HepG2 (cell line): ENCODE results near the gene HECTD1. TPM values are rescaled to one million over a fixed set of nuclear protein-coding genes. Genes with fewer than 3 reads are reported as not detected.

ENCODE experiments used
- CENPX ChIP-seq: sonication (generic); formaldehyde crosslinking; IDR thresholded peaks from 2 replicates; pipeline ENCODE4 v1.9.0; 2021; ENCODE audit warnings: mild to moderate bottlenecking, missing genetic modification reagents, moderate library complexity
- DPF2 ChIP-seq: sonication (generic); formaldehyde crosslinking; IDR thresholded peaks from 2 replicates; pipeline ENCODE4 v1.4.0; 2020; ENCODE audit warnings: mild to moderate bottlenecking, low read depth, missing genetic modification reagents, borderline replicate concordance
- ELF3 ChIP-seq: IDR thresholded peaks from 2 replicates; pipeline ENCODE4 v1.6.1; 2016; ENCODE audit warnings: missing genetic modification reagents, missing compliant biosample characterization
- HMGA1 ChIP-seq: sonication (generic); formaldehyde crosslinking; conservative IDR thresholded peaks from 2 replicates; pipeline ENCODE4 v1.4.0; 2020; ENCODE audit warnings: missing genetic modification reagents
- LCORL ChIP-seq, 2 experiments: fragments of 450-650 bp in 1 of 2; sonication (generic) in 1 of 2; formaldehyde crosslinking in 1 of 2; IDR thresholded peaks; 2 replicates each; pipeline versions ENCODE4 v1.5.0 to v1.6.1; 2017 to 2020; ENCODE audit warnings: antibody characterized with exemption in 1 of 2, missing genetic modification reagents in 1 of 2
- MAZ ChIP-seq, 2 experiments: sonication (generic) in 1 of 2; formaldehyde crosslinking in 1 of 2; IDR thresholded peaks; 2 replicates each; pipeline versions ENCODE4 v1.5.0 to v1.6.1; 2012 to 2020; ENCODE audit warnings: low read depth in 2 of 2, mild to moderate bottlenecking in 2 of 2, borderline replicate concordance in 1 of 2, improper control_type of control experiment in 1 of 2, low read length in 1 of 2, missing genetic modification reagents in 1 of 2, moderate library complexity in 1 of 2
- PAX8 ChIP-seq: sonication (generic); formaldehyde crosslinking; IDR thresholded peaks from 2 replicates; pipeline ENCODE4 v1.8.0; 2022; ENCODE audit warnings: mild to moderate bottlenecking, missing genetic modification reagents, borderline replicate concordance
- RFX1 ChIP-seq: fragments of 450-650 bp; IDR thresholded peaks from 2 replicates; pipeline ENCODE4 v1.6.1; 2017
- SMYD3 ChIP-seq: sonication (generic); formaldehyde crosslinking; IDR thresholded peaks from 2 replicates; pipeline ENCODE4 v1.8.1; 2023; ENCODE audit warnings: mild to moderate bottlenecking, missing genetic modification reagents
- SRF ChIP-seq: IDR thresholded peaks from 2 replicates; pipeline ENCODE4 v1.6.1; 2011; ENCODE audit warnings: mild to moderate bottlenecking, low read depth, low read length, moderate library complexity
- TMF1 ChIP-seq: sonication (generic); formaldehyde crosslinking; IDR thresholded peaks from 2 replicates; pipeline ENCODE4 v1.8.1; 2022; ENCODE audit warnings: low read depth, missing genetic modification reagents
- ZNF317 ChIP-seq: sonication (generic); formaldehyde crosslinking; IDR thresholded peaks from 2 replicates; pipeline ENCODE4 v1.5.0; 2020; ENCODE audit warnings: mild to moderate bottlenecking, missing genetic modification reagents
- ZNF451 ChIP-seq: sonication (generic); formaldehyde crosslinking; IDR thresholded peaks from 2 replicates; pipeline ENCODE4 v1.5.0; 2020; ENCODE audit warnings: mild to moderate bottlenecking, missing genetic modification reagents
- ZNF7 ChIP-seq: IDR thresholded peaks from 2 replicates; pipeline ENCODE4 v1.6.1; 2016; ENCODE audit warnings: missing biosample characterization, missing genetic modification reagents
- polyA plus RNA-seq, 8 experiments: library from polyadenylated mRNA; depleted of rRNA in 3 of 8; stranded (reverse) in 7 of 8; unstranded in 1 of 8; fragments of >200 nt; fragmentation: Illumina TruSeq in 4 of 8; extraction: Trizol in 4 of 8; gene quantifications; 2 replicates each; pipeline versions ENCODE4 v1.2.1 to v1.2.3, GENCODE V29; 2011 to 2016; ENCODE audit warnings: low read depth in 4 of 8, missing spikeins in 1 of 8, mixed read lengths in 1 of 8; ENCODE audit not compliant: insufficient read depth in 1 of 8
- total RNA-seq, 5 experiments: library from RNA; depleted of rRNA; stranded (reverse); fragments of >200 nt; fragmentation: Illumina TruSeq; extraction: Trizol; gene quantifications; 2 replicates each; pipeline ENCODE4 v1.2.3, GENCODE V29; 2016; ENCODE audit warnings: low read depth in 1 of 5
- TF ChIP-seq, protein P1 (sequence below): IDR thresholded peaks from 2 replicates; pipeline ENCODE4 v1.4.0; 2020; ENCODE audit warnings: mild to moderate bottlenecking, missing genetic modification reagents
- TF ChIP-seq, protein P2 (sequence below): sonication (generic); IDR thresholded peaks from 2 replicates; pipeline ENCODE4 v1.6.1; 2016; ENCODE audit warnings: low read depth, borderline replicate concordance
- TF ChIP-seq, protein P3 (sequence below): sonication (generic); formaldehyde crosslinking; conservative IDR thresholded peaks from 2 replicates; pipeline ENCODE4 v1.4.0; 2020; ENCODE audit warnings: missing genetic modification reagents
- TF ChIP-seq, protein P4 (sequence below): sonication (generic); formaldehyde crosslinking; conservative IDR thresholded peaks from 2 replicates; pipeline ENCODE4 v1.4.0; 2020; ENCODE audit warnings: mild to moderate bottlenecking, missing genetic modification reagents, moderate library complexity
- TF ChIP-seq, protein P5 (sequence below): IDR thresholded peaks from 2 replicates; pipeline ENCODE4 v1.6.1; 2018; ENCODE audit warnings: missing genetic modification reagents

HECTD1 gene
- total and polyA plus RNA-seq, 2 of the 13 experiments (the other 11 are each of a cell fraction or from before 2014, with no cell fraction given): 312 to 560 TPM

DNA sequence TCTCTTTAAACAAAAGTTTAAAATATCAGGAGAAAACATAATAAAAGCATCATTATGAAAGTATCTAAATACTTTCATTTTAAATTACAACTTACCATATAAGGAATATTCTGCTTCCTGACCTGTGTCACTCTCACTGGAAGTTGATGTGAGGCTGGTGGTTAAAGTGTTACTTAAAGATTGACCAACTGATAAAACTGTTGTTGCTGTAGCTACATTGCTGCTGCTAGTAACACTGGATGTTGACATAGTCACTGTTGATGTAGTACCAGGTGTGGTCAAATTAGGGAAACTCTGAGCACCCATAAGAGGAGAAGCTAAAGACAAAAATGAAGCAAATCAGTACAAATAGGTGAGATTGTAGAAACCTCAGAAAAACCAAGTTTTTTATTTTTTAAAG, 79.9 kb downstream of the HECTD1 start (continued):
- TF ChIP-seq, protein P1, sequence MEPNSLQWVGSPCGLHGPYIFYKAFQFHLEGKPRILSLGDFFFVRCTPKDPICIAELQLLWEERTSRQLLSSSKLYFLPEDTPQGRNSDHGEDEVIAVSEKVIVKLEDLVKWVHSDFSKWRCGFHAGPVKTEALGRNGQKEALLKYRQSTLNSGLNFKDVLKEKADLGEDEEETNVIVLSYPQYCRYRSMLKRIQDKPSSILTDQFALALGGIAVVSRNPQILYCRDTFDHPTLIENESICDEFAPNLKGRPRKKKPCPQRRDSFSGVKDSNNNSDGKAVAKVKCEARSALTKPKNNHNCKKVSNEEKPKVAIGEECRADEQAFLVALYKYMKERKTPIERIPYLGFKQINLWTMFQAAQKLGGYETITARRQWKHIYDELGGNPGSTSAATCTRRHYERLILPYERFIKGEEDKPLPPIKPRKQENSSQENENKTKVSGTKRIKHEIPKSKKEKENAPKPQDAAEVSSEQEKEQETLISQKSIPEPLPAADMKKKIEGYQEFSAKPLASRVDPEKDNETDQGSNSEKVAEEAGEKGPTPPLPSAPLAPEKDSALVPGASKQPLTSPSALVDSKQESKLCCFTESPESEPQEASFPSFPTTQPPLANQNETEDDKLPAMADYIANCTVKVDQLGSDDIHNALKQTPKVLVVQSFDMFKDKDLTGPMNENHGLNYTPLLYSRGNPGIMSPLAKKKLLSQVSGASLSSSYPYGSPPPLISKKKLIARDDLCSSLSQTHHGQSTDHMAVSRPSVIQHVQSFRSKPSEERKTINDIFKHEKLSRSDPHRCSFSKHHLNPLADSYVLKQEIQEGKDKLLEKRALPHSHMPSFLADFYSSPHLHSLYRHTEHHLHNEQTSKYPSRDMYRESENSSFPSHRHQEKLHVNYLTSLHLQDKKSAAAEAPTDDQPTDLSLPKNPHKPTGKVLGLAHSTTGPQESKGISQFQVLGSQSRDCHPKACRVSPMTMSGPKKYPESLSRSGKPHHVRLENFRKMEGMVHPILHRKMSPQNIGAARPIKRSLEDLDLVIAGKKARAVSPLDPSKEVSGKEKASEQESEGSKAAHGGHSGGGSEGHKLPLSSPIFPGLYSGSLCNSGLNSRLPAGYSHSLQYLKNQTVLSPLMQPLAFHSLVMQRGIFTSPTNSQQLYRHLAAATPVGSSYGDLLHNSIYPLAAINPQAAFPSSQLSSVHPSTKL: peak; percentile 63
- TF ChIP-seq ZNF7 (CRISPR knock-in tag): no peak
- TF ChIP-seq PAX8 (CRISPR knock-in tag): no peak
- no peak for TF ChIP-seq TMF1 (CRISPR knock-in tag)
- TF ChIP-seq CENPX (CRISPR knock-in tag): no peak
- no peak for TF ChIP-seq HMGA1 (CRISPR knock-in tag)
- TF ChIP-seq ELF3 (CRISPR knock-in tag): 0 out of 2 replicates have a peak, but pooled peaks have one; percentile 38
- no peak for TF ChIP-seq MAZ (IDR thresholded peaks at IDR 0.05; ENCODE audit: borderline replicate concordance, low read depth, low read length)
- TF ChIP-seq MAZ (CRISPR knock-in tag; IDR thresholded peaks at IDR 0.05; ENCODE audit: low read depth): 0 out of 2 replicates have a peak, but pooled peaks have one; percentile 25
- TF ChIP-seq RFX1: peak; percentile 87
- TF ChIP-seq ZNF451: no peak
- TF ChIP-seq SMYD3 (CRISPR knock-in tag): no peak
- peak; percentile 84; the same call in 1 of the 2 replicates for TF ChIP-seq SRF
- TF ChIP-seq, protein P2, sequence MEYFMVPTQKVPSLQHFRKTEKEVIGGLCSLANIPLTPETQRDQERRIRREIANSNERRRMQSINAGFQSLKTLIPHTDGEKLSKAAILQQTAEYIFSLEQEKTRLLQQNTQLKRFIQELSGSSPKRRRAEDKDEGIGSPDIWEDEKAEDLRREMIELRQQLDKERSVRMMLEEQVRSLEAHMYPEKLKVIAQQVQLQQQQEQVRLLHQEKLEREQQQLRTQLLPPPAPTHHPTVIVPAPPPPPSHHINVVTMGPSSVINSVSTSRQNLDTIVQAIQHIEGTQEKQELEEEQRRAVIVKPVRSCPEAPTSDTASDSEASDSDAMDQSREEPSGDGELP: peak; percentile 60; the same call in 1 of the 2 replicates
- TF ChIP-seq LCORL (IDR thresholded peaks at IDR 0.05): no peak
- TF ChIP-seq LCORL (CRISPR knock-in tag; IDR thresholded peaks at IDR 0.05): peak; percentile 92
- TF ChIP-seq, protein P3, sequence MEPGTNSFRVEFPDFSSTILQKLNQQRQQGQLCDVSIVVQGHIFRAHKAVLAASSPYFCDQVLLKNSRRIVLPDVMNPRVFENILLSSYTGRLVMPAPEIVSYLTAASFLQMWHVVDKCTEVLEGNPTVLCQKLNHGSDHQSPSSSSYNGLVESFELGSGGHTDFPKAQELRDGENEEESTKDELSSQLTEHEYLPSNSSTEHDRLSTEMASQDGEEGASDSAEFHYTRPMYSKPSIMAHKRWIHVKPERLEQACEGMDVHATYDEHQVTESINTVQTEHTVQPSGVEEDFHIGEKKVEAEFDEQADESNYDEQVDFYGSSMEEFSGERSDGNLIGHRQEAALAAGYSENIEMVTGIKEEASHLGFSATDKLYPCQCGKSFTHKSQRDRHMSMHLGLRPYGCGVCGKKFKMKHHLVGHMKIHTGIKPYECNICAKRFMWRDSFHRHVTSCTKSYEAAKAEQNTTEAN (CRISPR knock-in tag): peak; percentile 39; the same call in 1 of the 2 replicates
- peak; percentile 85 for TF ChIP-seq ZNF317 (CRISPR knock-in tag)
- TF ChIP-seq DPF2: no peak
- TF ChIP-seq, protein P4, sequence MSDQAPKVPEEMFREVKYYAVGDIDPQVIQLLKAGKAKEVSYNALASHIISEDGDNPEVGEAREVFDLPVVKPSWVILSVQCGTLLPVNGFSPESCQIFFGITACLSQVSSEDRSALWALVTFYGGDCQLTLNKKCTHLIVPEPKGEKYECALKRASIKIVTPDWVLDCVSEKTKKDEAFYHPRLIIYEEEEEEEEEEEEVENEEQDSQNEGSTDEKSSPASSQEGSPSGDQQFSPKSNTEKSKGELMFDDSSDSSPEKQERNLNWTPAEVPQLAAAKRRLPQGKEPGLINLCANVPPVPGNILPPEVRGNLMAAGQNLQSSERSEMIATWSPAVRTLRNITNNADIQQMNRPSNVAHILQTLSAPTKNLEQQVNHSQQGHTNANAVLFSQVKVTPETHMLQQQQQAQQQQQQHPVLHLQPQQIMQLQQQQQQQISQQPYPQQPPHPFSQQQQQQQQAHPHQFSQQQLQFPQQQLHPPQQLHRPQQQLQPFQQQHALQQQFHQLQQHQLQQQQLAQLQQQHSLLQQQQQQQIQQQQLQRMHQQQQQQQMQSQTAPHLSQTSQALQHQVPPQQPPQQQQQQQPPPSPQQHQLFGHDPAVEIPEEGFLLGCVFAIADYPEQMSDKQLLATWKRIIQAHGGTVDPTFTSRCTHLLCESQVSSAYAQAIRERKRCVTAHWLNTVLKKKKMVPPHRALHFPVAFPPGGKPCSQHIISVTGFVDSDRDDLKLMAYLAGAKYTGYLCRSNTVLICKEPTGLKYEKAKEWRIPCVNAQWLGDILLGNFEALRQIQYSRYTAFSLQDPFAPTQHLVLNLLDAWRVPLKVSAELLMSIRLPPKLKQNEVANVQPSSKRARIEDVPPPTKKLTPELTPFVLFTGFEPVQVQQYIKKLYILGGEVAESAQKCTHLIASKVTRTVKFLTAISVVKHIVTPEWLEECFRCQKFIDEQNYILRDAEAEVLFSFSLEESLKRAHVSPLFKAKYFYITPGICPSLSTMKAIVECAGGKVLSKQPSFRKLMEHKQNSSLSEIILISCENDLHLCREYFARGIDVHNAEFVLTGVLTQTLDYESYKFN (CRISPR knock-in tag): peak; percentile 58
- TF ChIP-seq, protein P5, sequence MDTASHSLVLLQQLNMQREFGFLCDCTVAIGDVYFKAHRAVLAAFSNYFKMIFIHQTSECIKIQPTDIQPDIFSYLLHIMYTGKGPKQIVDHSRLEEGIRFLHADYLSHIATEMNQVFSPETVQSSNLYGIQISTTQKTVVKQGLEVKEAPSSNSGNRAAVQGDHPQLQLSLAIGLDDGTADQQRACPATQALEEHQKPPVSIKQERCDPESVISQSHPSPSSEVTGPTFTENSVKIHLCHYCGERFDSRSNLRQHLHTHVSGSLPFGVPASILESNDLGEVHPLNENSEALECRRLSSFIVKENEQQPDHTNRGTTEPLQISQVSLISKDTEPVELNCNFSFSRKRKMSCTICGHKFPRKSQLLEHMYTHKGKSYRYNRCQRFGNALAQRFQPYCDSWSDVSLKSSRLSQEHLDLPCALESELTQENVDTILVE (CRISPR knock-in tag): peak; percentile 19; the same call in 1 of the 2 replicates
